ENCODE data around the gene ARMC10.

DNA sequence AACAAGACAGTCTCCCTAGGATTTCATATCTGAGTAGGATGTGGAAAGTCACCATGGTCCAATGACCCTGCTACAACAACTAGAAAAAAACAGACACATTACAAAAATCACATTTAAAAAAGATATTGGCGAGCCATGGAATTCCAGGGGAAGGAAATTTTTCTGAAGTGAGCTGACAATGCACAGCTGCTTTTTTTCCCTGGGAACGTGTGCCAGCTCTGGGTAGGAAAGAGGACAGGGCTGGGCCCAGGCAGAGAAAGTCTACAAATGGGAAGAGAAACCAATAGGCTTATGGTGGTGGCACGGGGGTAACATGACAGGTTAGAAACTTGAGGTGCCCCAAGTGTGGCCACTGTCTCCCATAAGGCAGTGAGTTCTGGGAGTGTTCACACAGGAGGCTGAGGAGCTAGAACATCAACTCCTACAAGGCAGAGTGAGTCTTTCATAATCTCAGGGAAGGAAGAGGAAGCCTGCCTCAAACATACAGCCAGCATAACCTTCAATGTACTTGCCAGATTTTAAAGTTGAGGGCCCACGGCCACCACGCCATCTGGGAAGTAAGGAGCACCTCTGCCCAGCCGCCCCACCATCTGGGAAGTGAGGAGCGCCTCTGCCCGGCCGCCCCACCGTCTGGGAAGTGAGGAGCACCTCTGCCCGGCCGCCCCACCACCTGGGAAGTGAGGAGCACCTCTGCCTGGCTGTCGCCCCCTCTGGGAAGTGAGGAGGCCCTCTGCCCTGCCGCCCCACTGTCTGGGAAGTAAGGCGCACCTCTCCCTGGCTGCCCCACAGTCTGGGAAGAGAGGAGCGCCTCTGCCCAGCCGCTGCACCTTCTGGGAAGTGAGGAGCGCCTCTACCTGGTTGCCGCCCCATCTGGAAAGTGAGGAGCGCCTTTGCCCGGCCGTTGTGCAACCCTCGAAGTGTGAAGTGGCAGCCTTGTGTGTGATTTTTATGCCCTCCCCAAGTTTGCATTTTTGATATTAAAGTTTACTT is 6.2 kb upstream of the ARMC10 start:
- TF ChIP-seq, protein P1, sequence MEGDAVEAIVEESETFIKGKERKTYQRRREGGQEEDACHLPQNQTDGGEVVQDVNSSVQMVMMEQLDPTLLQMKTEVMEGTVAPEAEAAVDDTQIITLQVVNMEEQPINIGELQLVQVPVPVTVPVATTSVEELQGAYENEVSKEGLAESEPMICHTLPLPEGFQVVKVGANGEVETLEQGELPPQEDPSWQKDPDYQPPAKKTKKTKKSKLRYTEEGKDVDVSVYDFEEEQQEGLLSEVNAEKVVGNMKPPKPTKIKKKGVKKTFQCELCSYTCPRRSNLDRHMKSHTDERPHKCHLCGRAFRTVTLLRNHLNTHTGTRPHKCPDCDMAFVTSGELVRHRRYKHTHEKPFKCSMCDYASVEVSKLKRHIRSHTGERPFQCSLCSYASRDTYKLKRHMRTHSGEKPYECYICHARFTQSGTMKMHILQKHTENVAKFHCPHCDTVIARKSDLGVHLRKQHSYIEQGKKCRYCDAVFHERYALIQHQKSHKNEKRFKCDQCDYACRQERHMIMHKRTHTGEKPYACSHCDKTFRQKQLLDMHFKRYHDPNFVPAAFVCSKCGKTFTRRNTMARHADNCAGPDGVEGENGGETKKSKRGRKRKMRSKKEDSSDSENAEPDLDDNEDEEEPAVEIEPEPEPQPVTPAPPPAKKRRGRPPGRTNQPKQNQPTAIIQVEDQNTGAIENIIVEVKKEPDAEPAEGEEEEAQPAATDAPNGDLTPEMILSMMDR (conservative IDR thresholded peaks at IDR 0.05; ENCODE audit: low read depth in 2 of 2) = no peak
- no peak for TF ChIP-seq EZH2 (IDR thresholded peaks at IDR 0.05; ENCODE audit: low read depth, unreplicated experiment)
- TF ChIP-seq CREB1 (CRISPR knock-in tag; IDR thresholded peaks at IDR 0.05; ENCODE audit: low read depth) = no peak
- TF ChIP-seq NANOG (IDR thresholded peaks at IDR 0.05; ENCODE audit: borderline replicate concordance) = no peak
- no peak for TF ChIP-seq EZH2phosphoT487 (IDR thresholded peaks at IDR 0.05; ENCODE audit: unreplicated experiment)
- TF ChIP-seq, protein P2, sequence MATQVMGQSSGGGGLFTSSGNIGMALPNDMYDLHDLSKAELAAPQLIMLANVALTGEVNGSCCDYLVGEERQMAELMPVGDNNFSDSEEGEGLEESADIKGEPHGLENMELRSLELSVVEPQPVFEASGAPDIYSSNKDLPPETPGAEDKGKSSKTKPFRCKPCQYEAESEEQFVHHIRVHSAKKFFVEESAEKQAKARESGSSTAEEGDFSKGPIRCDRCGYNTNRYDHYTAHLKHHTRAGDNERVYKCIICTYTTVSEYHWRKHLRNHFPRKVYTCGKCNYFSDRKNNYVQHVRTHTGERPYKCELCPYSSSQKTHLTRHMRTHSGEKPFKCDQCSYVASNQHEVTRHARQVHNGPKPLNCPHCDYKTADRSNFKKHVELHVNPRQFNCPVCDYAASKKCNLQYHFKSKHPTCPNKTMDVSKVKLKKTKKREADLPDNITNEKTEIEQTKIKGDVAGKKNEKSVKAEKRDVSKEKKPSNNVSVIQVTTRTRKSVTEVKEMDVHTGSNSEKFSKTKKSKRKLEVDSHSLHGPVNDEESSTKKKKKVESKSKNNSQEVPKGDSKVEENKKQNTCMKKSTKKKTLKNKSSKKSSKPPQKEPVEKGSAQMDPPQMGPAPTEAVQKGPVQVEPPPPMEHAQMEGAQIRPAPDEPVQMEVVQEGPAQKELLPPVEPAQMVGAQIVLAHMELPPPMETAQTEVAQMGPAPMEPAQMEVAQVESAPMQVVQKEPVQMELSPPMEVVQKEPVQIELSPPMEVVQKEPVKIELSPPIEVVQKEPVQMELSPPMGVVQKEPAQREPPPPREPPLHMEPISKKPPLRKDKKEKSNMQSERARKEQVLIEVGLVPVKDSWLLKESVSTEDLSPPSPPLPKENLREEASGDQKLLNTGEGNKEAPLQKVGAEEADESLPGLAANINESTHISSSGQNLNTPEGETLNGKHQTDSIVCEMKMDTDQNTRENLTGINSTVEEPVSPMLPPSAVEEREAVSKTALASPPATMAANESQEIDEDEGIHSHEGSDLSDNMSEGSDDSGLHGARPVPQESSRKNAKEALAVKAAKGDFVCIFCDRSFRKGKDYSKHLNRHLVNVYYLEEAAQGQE (IDR thresholded peaks at IDR 0.05; ENCODE audit: unreplicated experiment) = no peak
